ENCODE data around the gene AKNA.

- TF ChIP-seq POLR2AphosphoS5 (IDR thresholded peaks at IDR 0.05; ENCODE audit: low read depth, low read length) (no peak), POLR2A (IDR thresholded peaks at IDR 0.05; ENCODE audit: low read depth, low read length) (no peak; the same call in 1 of the 2 replicates)
These were observed 43.6 kb downstream of the AKNA start for GRCh38 chr9:114344188-114344566.
